Peyer's patch (tissue), 4 donors: ENCODE measurements around the gene SLC23A2. TPM values are rescaled to one million over a fixed set of nuclear protein-coding genes. Genes with fewer than 3 reads are reported as not detected.
"Not testable (repeated sequence)": the region's sequence is repeated elsewhere in the genome, so short reads cannot be mapped to it uniquely, and the experiment has no call there.

Experiments
- DNase-seq, 3 donors: peaks; one replicate each; pipeline ENCODE4 v3.0.0-alpha.2; 2017 to 2019
- H3K27ac ChIP-seq, 4 donors: fragments of 200-600 bp; sonication (generic); one replicate each; pipeline ENCODE4 v1.5.1; 2016 to 2019
- H3K27me3 ChIP-seq, 2 donors: fragments of 200-600 bp; sonication (generic); one replicate each; pipeline ENCODE4 v1.5.1; 2019
- H3K36me3 ChIP-seq, 3 donors: fragments of 200-600 bp; sonication (generic); one replicate each; pipeline ENCODE4 v1.5.1; 2016 to 2019
- H3K4me1 ChIP-seq, 4 donors: fragments of 200-600 bp; sonication (generic); one replicate each; pipeline ENCODE4 v1.5.1; 2016 to 2019
- H3K4me3 ChIP-seq, 4 donors: fragments of 200-600 bp; sonication (generic); 1 replicate in 3 of 4; 2 replicates in 1 of 4; pipeline ENCODE4 v1.5.1; 2016 to 2019; ENCODE audit warnings: mild to moderate bottlenecking in 1 of 4
- H3K9me3 ChIP-seq, 4 donors: fragments of 200-600 bp; sonication (generic); one replicate each; pipeline ENCODE4 v1.5.1; 2016 to 2019; ENCODE audit warnings: mild to moderate bottlenecking in 1 of 4
- POLR2A ChIP-seq, 2 donors: fragments of 450-650 bp; IDR thresholded peaks; one replicate each; pipeline ENCODE4 v1.5.1; 2017; ENCODE audit warnings: antibody characterized with exemption in 2 of 2, mild to moderate bottlenecking in 2 of 2, moderate library complexity in 2 of 2
- total RNA-seq, 4 donors: library from RNA; depleted of rRNA; stranded (reverse); fragments of >200 nt; gene quantifications; one replicate each; pipeline ENCODE4 v1.1.0, GENCODE V29; 2016
- TF ChIP-seq, protein P1 (sequence below), 6 experiments: fragments of 450-650 bp in 4 of 6; fragments of 200-600 bp in 2 of 6; sonication (generic) in 1 of 6; IDR thresholded peaks; one replicate each; pipeline ENCODE4 v1.5.1; 2017 to 2019; ENCODE audit warnings: antibody characterized with exemption in 6 of 6, mild to moderate bottlenecking in 3 of 6, moderate library complexity in 1 of 6

SLC23A2 gene
- total RNA-seq, 4 donors from 2014 or later = 4.2 to 18.2 (median 11.0) TPM

- Histone ChIP-seq H3K36me3 (no peaks in the 10 kb centered on the region), H3K27me3 (no peaks in the 10 kb centered on the region), H3K9me3 (no peaks in the 10 kb centered on the region), H3K27ac (no peak overlapping the region), H3K4me3 (no peak overlapping the region), H3K4me1 (peaks cover 0 to 11% (median 2%) of the 10 kb centered on the region in 4 donors)
- TF ChIP-seq POLR2A (IDR thresholded peaks at IDR 0.05) = no peak
- TF ChIP-seq, protein P1, sequence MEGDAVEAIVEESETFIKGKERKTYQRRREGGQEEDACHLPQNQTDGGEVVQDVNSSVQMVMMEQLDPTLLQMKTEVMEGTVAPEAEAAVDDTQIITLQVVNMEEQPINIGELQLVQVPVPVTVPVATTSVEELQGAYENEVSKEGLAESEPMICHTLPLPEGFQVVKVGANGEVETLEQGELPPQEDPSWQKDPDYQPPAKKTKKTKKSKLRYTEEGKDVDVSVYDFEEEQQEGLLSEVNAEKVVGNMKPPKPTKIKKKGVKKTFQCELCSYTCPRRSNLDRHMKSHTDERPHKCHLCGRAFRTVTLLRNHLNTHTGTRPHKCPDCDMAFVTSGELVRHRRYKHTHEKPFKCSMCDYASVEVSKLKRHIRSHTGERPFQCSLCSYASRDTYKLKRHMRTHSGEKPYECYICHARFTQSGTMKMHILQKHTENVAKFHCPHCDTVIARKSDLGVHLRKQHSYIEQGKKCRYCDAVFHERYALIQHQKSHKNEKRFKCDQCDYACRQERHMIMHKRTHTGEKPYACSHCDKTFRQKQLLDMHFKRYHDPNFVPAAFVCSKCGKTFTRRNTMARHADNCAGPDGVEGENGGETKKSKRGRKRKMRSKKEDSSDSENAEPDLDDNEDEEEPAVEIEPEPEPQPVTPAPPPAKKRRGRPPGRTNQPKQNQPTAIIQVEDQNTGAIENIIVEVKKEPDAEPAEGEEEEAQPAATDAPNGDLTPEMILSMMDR (IDR thresholded peaks at IDR 0.05) = no peak
- DNase-seq = no peak
Measured at GRCh38 chr20:4978050-4978918, 23.0 kb downstream of the SLC23A2 start.

DNA sequence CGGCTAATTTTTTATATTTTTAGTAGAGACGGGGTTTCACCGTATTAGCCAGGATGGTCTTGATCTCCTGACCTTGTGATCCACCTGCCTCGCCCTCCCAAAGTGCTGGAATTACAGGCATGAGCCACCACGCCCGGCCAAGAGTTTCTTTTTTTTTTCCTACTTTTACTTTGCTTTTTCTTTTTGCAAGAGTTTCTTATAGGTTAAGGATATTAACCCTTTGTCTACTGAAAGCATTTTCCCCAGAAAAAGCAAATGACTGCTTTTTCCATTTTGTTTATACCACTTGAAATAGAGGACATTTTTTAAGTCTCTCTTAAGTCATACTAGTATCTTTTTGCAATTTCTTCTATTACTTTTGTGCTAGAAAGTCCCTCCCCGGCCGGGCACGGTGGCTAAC is 25.3 kb downstream of the SLC23A2 start:
- not testable (repeated sequence) for H3K27ac ChIP-seq, H3K9me3 ChIP-seq, H3K4me3 ChIP-seq, H3K36me3 ChIP-seq, DNase-seq, H3K27me3 ChIP-seq
- H3K4me1 ChIP-seq = peaks cover 0 to 18% (median 2%) of the 10 kb centered on the region in 4 donors

GRCh38 chr20:4973330-4974097 is 27.8 kb downstream of the SLC23A2 start:
- DNase-seq = peak; percentile 57 to 82 (median 72)
- Histone ChIP-seq H3K36me3 (no peaks in the 10 kb centered on the region), H3K27ac (peak overlapping the region; percentile 64 to 75 (median 66)), H3K27me3 (no peaks in the 10 kb centered on the region), H3K9me3 (no peaks in the 10 kb centered on the region), H3K4me1 (peaks cover 0 to 18% (median 2%) of the 10 kb centered on the region in 4 donors), H3K4me3 (peak overlapping the region in 2 of 4 donors; percentile 18 to 23)
- TF ChIP-seq, protein P1 (IDR thresholded peaks at IDR 0.05) = no peak
- no peak for TF ChIP-seq POLR2A (IDR thresholded peaks at IDR 0.05)

- H3K9me3 ChIP-seq = no peaks in the 10 kb centered on the region
Measured at GRCh38 chr20:4972506-4973251, 28.6 kb downstream of the SLC23A2 start.

DNA sequence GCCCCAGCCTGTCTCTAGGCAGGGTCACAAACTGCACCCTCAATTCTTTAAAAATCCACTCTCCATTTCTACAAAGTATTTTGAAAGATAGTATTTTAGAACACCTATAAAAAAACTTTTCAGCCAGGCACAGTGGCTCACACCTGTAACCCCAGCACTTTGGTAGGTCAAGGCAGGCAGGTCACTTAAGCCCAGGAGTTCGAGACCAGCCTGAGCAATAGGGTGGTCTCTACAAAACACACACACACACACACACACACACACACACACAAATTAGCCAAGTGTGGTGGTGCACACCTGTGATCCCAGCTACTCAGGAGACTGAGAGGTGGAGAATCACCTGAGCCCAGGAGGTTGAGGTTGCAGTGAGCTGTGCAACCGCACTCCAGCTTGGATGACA is 30.2 kb downstream of the SLC23A2 start:
- DNase-seq = no peak
- no peak for TF ChIP-seq POLR2A (IDR thresholded peaks at IDR 0.05)
- TF ChIP-seq, protein P1 (IDR thresholded peaks at IDR 0.05) = no peak
- H3K4me1 ChIP-seq = peaks cover 0 to 18% (median 2%) of the 10 kb centered on the region in 4 donors
- H3K27ac ChIP-seq = no peak overlapping the region
- no peak overlapping the region for H3K4me3 ChIP-seq
- no peaks in the 10 kb centered on the region for H3K27me3 ChIP-seq
- H3K9me3 ChIP-seq = no peaks in the 10 kb centered on the region
- no peaks in the 10 kb centered on the region for H3K36me3 ChIP-seq

More at GRCh38 chr20:4972506-4973251, 28.6 kb downstream of the SLC23A2 start:
- Histone ChIP-seq H3K27ac (peak overlapping the region; percentile 2 to 75 (median 66)), H3K4me1 (peaks cover 0 to 18% (median 2%) of the 10 kb centered on the region in 4 donors), H3K27me3 (no peaks in the 10 kb centered on the region), H3K4me3 (no peak overlapping the region), H3K36me3 (no peaks in the 10 kb centered on the region)
- no peak for DNase-seq
- TF ChIP-seq POLR2A (IDR thresholded peaks at IDR 0.05) = no peak
- TF ChIP-seq, protein P1 (IDR thresholded peaks at IDR 0.05) = no peak
